Left lung (tissue), 10 donors: ENCODE results near the gene WRAP73. TPM values are rescaled to one million over a fixed set of nuclear protein-coding genes. Genes with fewer than 3 reads are reported as not detected.
A peak's percentile ranks its signal among the peaks of the same experiment; 100 is the strongest.

Source experiments
- ATAC-seq: fragments of 200-7000 bp; cut with Tn5 transposase; one replicate; pipeline ENCODE4 v1.9.1; 2020; ENCODE audit warnings: moderate library complexity
- DNase-seq, 4 donors: peaks; one replicate each; pipeline ENCODE4 v3.0.0-alpha.2; 2013 to 2020
- H3K27ac ChIP-seq, 2 donors: fragments of 200-600 bp; sonication (generic) in 1 of 2; one replicate each; pipeline versions ENCODE4 v1.5.0 to v1.8.0; 2020 to 2021
- H3K27me3 ChIP-seq, 2 donors: fragments of 200-600 bp; sonication (generic) in 1 of 2; one replicate each; pipeline versions ENCODE4 v1.5.0 to v1.8.0; 2020 to 2021
- H3K36me3 ChIP-seq, 2 donors: fragments of 200-600 bp; sonication (generic) in 1 of 2; one replicate each; pipeline versions ENCODE4 v1.5.0 to v1.8.0; 2020 to 2021
- H3K4me1 ChIP-seq, 2 donors: fragments of 200-600 bp; one replicate each; pipeline ENCODE4 v1.8.0; 2021
- H3K4me3 ChIP-seq, 2 donors: fragments of 200-600 bp; sonication (generic) in 1 of 2; one replicate each; pipeline versions ENCODE4 v1.5.0 to v1.8.0; 2020 to 2021; ENCODE audit warnings: mild to moderate bottlenecking in 1 of 2
- H3K9me3 ChIP-seq, 2 donors: fragments of 200-600 bp; sonication (generic) in 1 of 2; one replicate each; pipeline versions ENCODE4 v1.5.0 to v1.8.0; 2020 to 2021
- CTCF ChIP-seq, 2 donors: fragments of 200-600 bp; sonication (generic) in 1 of 2; IDR thresholded peaks; one replicate each; pipeline versions ENCODE4 v1.5.0 to v1.8.0; 2021; ENCODE audit warnings: antibody characterized with exemption in 2 of 2
- intact Hi-C, 2 donors: fragments of 100-400 bp; cut with DNase I; formaldehyde crosslinking; loops; one replicate each; pipeline versions ENCODE4 v1.11.2 to v1.14.2; 2022
- polyA plus RNA-seq, 6 donors: library from polyadenylated mRNA; unstranded; fragments of 120-200 nt; gene quantifications; one replicate each; pipeline ENCODE4 v1.2.1, GENCODE V29; 2013; ENCODE audit not compliant: insufficient read length in 6 of 6
- total RNA-seq, 2 donors: library from RNA; stranded (reverse); fragmentation: NEBNext Ultra II Directional; extraction: Animal tissue kit (Norgen Biotek cat#: 25700); gene quantifications; one replicate each; pipeline ENCODE4 v1.2.1, GENCODE V29; 2021
- donor health status: DM: no; HTN: yes; CAD: no.
- donor health status: DM: no; HTN: no; CAD: no.

The WRAP73 gene
- total and polyA plus RNA-seq, 8 donors, result 14.3 to 23.1 (median 16.0) TPM

- peak in 1 of 4 donors; percentile 41 for DNase-seq
- Histone ChIP-seq H3K27ac (no peak overlapping the region), H3K4me3 (no peak overlapping the region), H3K27me3 (no peaks in the 10 kb centered on the region), H3K9me3 (no peaks in the 10 kb centered on the region), H3K36me3 (peaks cover 0 to 100% of the 10 kb centered on the region in 2 donors), H3K4me1 (peaks cover 0 to 9% of the 10 kb centered on the region in 2 donors)
- no peak for TF ChIP-seq CTCF (IDR thresholded peaks at IDR 0.05)
- no peak for ATAC-seq
- intact Hi-C loops, result no loop called here
Observed at GRCh38 chr1:3632716-3633343, 17.1 kb downstream of the WRAP73 start.

- peaks cover 0 to 100% of the 10 kb centered on the region in 2 donors for H3K36me3 ChIP-seq
- ATAC-seq, result no peak
- intact Hi-C loops, result no loop called here
- TF ChIP-seq CTCF (IDR thresholded peaks at IDR 0.05), result no peak
- H3K27me3 ChIP-seq, result no peaks in the 10 kb centered on the region
- H3K9me3 ChIP-seq, result no peaks in the 10 kb centered on the region
- peak in 1 of 4 donors; percentile 49 for DNase-seq
- H3K4me1 ChIP-seq, result peaks cover 0 to 9% of the 10 kb centered on the region in 2 donors
- H3K4me3 ChIP-seq, result no peak overlapping the region
- H3K27ac ChIP-seq, result no peak overlapping the region
Observed at GRCh38 chr1:3632298-3632697, 17.6 kb downstream of the WRAP73 start.

- H3K27ac ChIP-seq, result no peak overlapping the region
- no peak for ATAC-seq
Observed at GRCh38 chr1:3631320-3632260, 18.3 kb downstream of the WRAP73 start.

GRCh38 chr1:3630914-3631313, 19.0 kb downstream of the WRAP73 start:
- Histone ChIP-seq H3K4me1 (peaks cover 3 to 17% of the 10 kb centered on the region in 2 donors), H3K36me3 (peaks cover 0 to 93% of the 10 kb centered on the region in 2 donors), H3K27ac (peak overlapping the region in 1 of 2 donors; percentile 6), H3K4me3 (no peak overlapping the region), H3K9me3 (no peaks in the 10 kb centered on the region), H3K27me3 (no peaks in the 10 kb centered on the region)
- intact Hi-C loops, result no loop called here
- TF ChIP-seq CTCF (IDR thresholded peaks at IDR 0.05), result no peak
- ATAC-seq (no peak), DNase-seq (peak in 1 of 4 donors; percentile 29)

More at GRCh38 chr1:3631320-3632260, 18.3 kb downstream of the WRAP73 start:
- Histone ChIP-seq H3K27me3 (no peaks in the 10 kb centered on the region), H3K4me3 (no peak overlapping the region), H3K4me1 (peaks cover 0 to 10% of the 10 kb centered on the region in 2 donors), H3K36me3 (peaks cover 0 to 100% of the 10 kb centered on the region in 2 donors), H3K9me3 (no peaks in the 10 kb centered on the region)
- no peak for TF ChIP-seq CTCF (IDR thresholded peaks at IDR 0.05)
- intact Hi-C loops, result no loop called here
- DNase-seq, result peak in 1 of 4 donors; percentile 75

- Histone ChIP-seq H3K9me3 (no peaks in the 10 kb centered on the region), H3K4me3 (no peak overlapping the region), H3K27ac (peak overlapping the region in 1 of 2 donors; percentile 6), H3K4me1 (peaks cover 8 to 23% of the 10 kb centered on the region in 2 donors), H3K27me3 (no peaks in the 10 kb centered on the region), H3K36me3 (peaks cover 0 to 86% of the 10 kb centered on the region in 2 donors)
- no peak for ATAC-seq
- no peak for TF ChIP-seq CTCF (IDR thresholded peaks at IDR 0.05)
- peak in 1 of 4 donors; percentile 47 for DNase-seq
- intact Hi-C loops, result no loop called here
Observed at GRCh38 chr1:3630161-3630611, 19.7 kb downstream of the WRAP73 start.
